ENCODE results near the gene NKIRAS2. TPM values are rescaled to one million over a fixed set of nuclear protein-coding genes. Genes with fewer than 3 reads are reported as not detected.

NKIRAS2 gene
- total and polyA plus RNA-seq, 4 donors, result 16.4 to 20.7 (median 17.4) TPM

DNA sequence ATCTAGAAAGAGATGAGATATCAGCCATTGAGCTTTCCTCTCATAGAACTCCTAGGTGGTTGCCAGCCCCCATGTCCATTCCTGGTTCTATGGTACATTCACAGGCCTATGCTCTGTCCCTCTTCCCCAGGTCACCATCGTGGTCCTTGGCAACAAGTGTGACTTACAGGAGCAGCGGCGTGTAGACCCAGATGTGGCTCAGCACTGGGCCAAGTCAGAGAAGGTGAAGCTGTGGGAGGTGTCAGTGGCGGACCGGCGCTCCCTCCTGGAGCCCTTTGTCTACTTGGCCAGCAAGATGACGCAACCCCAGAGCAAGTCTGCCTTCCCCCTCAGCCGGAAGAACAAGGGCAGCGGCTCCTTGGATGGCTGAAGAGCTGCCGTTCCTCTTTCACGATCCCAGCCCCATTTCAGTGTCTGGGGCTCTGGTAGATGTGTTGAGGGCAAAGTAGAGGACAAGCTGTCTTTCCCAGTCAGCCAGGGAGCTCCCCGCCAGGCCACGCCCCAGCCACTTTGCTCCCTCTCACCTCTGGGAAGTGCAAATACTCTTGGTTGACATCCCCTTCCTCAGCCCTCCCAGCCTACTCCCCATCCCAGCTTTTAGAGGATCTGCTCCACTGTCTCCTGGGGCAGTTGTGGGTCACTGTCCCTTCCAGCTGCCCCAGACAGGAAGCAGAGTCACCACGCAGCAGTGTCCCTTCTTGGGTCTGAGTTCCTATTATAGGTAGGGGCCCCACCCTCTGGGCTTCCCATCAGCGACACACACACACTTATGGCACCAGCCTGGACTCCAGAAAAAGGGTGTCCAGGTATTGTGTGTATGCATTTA is 3.8 kb downstream of the NKIRAS2 start:
- Histone ChIP-seq H3K36me3 (ENCODE audit: control insufficient read depth in 4 of 4, insufficient read depth in 3 of 4, low read depth in 1 of 4, low read length in 3 of 4) (peaks cover 3 to 8% (median 7%) of the 10 kb centered on the region in 4 donors), H3K9me3 (ENCODE audit: control insufficient read depth in 4 of 4, low read length in 3 of 4) (no peaks in the 10 kb centered on the region), H3K27ac (ENCODE audit: low read depth in 1 of 2, low read length in 2 of 2) (peak overlapping the region; percentile 51 to 59), H3K4me1 (ENCODE audit: control insufficient read depth in 4 of 4, insufficient read depth in 4 of 4, low read length in 3 of 4) (peaks cover 14 to 45% (median 39%) of the 10 kb centered on the region in 4 donors), H3K4me3 (ENCODE audit: low read depth in 1 of 3, low read length in 3 of 3) (no peak overlapping the region), H3K9ac (ENCODE audit: low read depth in 1 of 2, low read length in 2 of 2) (no peak overlapping the region), H3K27me3 (ENCODE audit: control insufficient read depth in 4 of 4, insufficient read depth in 4 of 4, low read length in 3 of 4) (no peaks in the 10 kb centered on the region)
- TF ChIP-seq, protein P1, sequence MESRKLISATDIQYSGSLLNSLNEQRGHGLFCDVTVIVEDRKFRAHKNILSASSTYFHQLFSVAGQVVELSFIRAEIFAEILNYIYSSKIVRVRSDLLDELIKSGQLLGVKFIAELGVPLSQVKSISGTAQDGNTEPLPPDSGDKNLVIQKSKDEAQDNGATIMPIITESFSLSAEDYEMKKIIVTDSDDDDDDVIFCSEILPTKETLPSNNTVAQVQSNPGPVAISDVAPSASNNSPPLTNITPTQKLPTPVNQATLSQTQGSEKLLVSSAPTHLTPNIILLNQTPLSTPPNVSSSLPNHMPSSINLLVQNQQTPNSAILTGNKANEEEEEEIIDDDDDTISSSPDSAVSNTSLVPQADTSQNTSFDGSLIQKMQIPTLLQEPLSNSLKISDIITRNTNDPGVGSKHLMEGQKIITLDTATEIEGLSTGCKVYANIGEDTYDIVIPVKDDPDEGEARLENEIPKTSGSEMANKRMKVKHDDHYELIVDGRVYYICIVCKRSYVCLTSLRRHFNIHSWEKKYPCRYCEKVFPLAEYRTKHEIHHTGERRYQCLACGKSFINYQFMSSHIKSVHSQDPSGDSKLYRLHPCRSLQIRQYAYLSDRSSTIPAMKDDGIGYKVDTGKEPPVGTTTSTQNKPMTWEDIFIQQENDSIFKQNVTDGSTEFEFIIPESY (IDR thresholded peaks at IDR 0.05), result no peak
- peak; percentile 6 for TF ChIP-seq YY1 (IDR thresholded peaks at IDR 0.05)
- no peak for DNase-seq (ENCODE audit: low spot score)
- WGBS, result 46% methylated on average over 15 of the region's 15 CpGs

DNA sequence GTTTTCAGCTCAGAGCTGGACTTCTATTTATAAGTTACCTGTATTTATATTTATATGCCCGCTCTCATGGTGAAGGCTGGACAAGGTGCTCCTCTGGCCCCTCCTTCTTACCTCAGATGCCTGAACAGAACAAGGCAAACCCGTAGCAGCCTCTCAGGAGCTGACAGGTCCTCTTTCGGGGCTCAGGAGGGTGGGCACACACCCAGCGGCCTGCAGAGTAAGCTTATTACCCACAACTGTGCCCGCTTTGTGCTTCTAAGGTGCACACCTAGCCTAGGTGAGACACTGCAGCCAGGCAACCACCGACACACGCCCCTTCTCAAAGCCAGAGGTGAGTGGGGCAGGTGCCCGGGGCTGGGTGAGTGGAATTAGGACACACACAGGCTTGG is 5.3 kb downstream of the NKIRAS2 start:
- peaks cover 3 to 8% (median 7%) of the 10 kb centered on the region in 4 donors for H3K36me3 ChIP-seq (ENCODE audit: control insufficient read depth in 4 of 4, insufficient read depth in 3 of 4, low read depth in 1 of 4, low read length in 3 of 4)
- no peaks in the 10 kb centered on the region for H3K9me3 ChIP-seq (ENCODE audit: control insufficient read depth in 4 of 4, low read length in 3 of 4)
- no peak overlapping the region for H3K9ac ChIP-seq (ENCODE audit: low read depth in 1 of 2, low read length in 2 of 2)
- no peak for TF ChIP-seq NR2F2 (IDR thresholded peaks at IDR 0.05)
- no peak for TF ChIP-seq JUND (IDR thresholded peaks at IDR 0.05)
- no peak for TF ChIP-seq EGR1 (IDR thresholded peaks at IDR 0.05; ENCODE audit: low read depth in 2 of 2)
- no peak for TF ChIP-seq TAF1 (conservative IDR thresholded peaks at IDR 0.05)
- TF ChIP-seq SP1 (IDR thresholded peaks at IDR 0.05), result no peak
- TF ChIP-seq, protein P1 (IDR thresholded peaks at IDR 0.05), result no peak
- TF ChIP-seq GABPA (IDR thresholded peaks at IDR 0.05 in 1 of 2, conservative IDR thresholded peaks at IDR 0.05 in 1 of 2), result no peak
- TF ChIP-seq, protein P2, sequence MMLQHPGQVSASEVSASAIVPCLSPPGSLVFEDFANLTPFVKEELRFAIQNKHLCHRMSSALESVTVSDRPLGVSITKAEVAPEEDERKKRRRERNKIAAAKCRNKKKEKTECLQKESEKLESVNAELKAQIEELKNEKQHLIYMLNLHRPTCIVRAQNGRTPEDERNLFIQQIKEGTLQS (IDR thresholded peaks at IDR 0.05), result peak; percentile 5
- TF ChIP-seq FOXA1 (IDR thresholded peaks at IDR 0.05), result peak; percentile 15
- peak overlapping the region in 1 of 2 donors; percentile 51 for H3K27ac ChIP-seq (ENCODE audit: low read depth in 1 of 2, low read length in 2 of 2)
- H3K4me1 ChIP-seq (ENCODE audit: control insufficient read depth in 4 of 4, insufficient read depth in 4 of 4, low read length in 3 of 4), result peaks cover 14 to 46% (median 39%) of the 10 kb centered on the region in 4 donors
- 81% methylated on average over 8 of the region's 8 CpGs for WGBS
- no peaks in the 10 kb centered on the region for H3K27me3 ChIP-seq (ENCODE audit: control insufficient read depth in 4 of 4, insufficient read depth in 4 of 4, low read length in 3 of 4)
- DNase-seq (ENCODE audit: low spot score), result no peak
- no peak overlapping the region for H3K4me3 ChIP-seq (ENCODE audit: low read depth in 1 of 3, low read length in 3 of 3)

DNA sequence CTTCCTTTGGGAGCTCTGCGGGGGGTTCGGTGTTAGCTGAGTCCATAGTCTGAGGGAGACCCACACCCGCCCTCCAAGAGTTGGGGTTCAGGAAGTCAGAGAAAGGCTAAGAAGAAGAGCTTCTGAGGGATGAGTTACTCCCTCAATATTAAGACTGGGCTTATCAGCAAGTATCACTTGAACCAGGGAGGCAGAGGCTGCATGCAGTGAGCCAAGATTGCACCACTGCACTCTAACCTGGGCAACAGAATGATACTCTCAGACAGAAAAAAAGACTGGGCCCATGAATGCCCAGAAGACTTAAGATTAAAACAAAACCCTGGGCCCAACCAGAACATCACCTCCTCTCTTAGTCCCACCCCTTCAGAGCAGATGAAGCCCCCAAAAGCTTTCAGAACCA is 6.0 kb downstream of the NKIRAS2 start:
- Histone ChIP-seq H3K4me3 (ENCODE audit: low read depth in 1 of 3, low read length in 3 of 3) (no peak overlapping the region), H3K27ac (ENCODE audit: low read depth in 1 of 2, low read length in 2 of 2) (no peak overlapping the region), H3K36me3 (ENCODE audit: control insufficient read depth in 4 of 4, insufficient read depth in 3 of 4, low read depth in 1 of 4, low read length in 3 of 4) (peaks cover 3 to 8% (median 7%) of the 10 kb centered on the region in 4 donors), H3K4me1 (ENCODE audit: control insufficient read depth in 4 of 4, insufficient read depth in 4 of 4, low read length in 3 of 4) (peaks cover 14 to 41% (median 33%) of the 10 kb centered on the region in 4 donors), H3K9ac (ENCODE audit: low read depth in 1 of 2, low read length in 2 of 2) (no peak overlapping the region), H3K9me3 (ENCODE audit: control insufficient read depth in 4 of 4, low read length in 3 of 4) (no peaks in the 10 kb centered on the region), H3K27me3 (ENCODE audit: control insufficient read depth in 4 of 4, insufficient read depth in 4 of 4, low read length in 3 of 4) (no peaks in the 10 kb centered on the region)
- DNase-seq (ENCODE audit: low spot score), result no peak
- 98% methylated on average over 3 of the region's 3 CpGs for WGBS
- TF ChIP-seq, protein P3, sequence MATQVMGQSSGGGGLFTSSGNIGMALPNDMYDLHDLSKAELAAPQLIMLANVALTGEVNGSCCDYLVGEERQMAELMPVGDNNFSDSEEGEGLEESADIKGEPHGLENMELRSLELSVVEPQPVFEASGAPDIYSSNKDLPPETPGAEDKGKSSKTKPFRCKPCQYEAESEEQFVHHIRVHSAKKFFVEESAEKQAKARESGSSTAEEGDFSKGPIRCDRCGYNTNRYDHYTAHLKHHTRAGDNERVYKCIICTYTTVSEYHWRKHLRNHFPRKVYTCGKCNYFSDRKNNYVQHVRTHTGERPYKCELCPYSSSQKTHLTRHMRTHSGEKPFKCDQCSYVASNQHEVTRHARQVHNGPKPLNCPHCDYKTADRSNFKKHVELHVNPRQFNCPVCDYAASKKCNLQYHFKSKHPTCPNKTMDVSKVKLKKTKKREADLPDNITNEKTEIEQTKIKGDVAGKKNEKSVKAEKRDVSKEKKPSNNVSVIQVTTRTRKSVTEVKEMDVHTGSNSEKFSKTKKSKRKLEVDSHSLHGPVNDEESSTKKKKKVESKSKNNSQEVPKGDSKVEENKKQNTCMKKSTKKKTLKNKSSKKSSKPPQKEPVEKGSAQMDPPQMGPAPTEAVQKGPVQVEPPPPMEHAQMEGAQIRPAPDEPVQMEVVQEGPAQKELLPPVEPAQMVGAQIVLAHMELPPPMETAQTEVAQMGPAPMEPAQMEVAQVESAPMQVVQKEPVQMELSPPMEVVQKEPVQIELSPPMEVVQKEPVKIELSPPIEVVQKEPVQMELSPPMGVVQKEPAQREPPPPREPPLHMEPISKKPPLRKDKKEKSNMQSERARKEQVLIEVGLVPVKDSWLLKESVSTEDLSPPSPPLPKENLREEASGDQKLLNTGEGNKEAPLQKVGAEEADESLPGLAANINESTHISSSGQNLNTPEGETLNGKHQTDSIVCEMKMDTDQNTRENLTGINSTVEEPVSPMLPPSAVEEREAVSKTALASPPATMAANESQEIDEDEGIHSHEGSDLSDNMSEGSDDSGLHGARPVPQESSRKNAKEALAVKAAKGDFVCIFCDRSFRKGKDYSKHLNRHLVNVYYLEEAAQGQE (IDR thresholded peaks at IDR 0.05), result no peak
- TF ChIP-seq, protein P4, sequence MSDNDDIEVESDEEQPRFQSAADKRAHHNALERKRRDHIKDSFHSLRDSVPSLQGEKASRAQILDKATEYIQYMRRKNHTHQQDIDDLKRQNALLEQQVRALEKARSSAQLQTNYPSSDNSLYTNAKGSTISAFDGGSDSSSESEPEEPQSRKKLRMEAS (IDR thresholded peaks at IDR 0.05), result no peak
- TF ChIP-seq RXRA (IDR thresholded peaks at IDR 0.05) (no peak), NR2F2 (IDR thresholded peaks at IDR 0.05) (no peak), FOXA1 (IDR thresholded peaks at IDR 0.05) (no peak), RAD21 (IDR thresholded peaks at IDR 0.05) (no peak)
- TF ChIP-seq, protein P5, sequence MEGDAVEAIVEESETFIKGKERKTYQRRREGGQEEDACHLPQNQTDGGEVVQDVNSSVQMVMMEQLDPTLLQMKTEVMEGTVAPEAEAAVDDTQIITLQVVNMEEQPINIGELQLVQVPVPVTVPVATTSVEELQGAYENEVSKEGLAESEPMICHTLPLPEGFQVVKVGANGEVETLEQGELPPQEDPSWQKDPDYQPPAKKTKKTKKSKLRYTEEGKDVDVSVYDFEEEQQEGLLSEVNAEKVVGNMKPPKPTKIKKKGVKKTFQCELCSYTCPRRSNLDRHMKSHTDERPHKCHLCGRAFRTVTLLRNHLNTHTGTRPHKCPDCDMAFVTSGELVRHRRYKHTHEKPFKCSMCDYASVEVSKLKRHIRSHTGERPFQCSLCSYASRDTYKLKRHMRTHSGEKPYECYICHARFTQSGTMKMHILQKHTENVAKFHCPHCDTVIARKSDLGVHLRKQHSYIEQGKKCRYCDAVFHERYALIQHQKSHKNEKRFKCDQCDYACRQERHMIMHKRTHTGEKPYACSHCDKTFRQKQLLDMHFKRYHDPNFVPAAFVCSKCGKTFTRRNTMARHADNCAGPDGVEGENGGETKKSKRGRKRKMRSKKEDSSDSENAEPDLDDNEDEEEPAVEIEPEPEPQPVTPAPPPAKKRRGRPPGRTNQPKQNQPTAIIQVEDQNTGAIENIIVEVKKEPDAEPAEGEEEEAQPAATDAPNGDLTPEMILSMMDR (IDR thresholded peaks at IDR 0.05; ENCODE audit: low read depth, low read length, missing input control), result no peak
